HepG2 (cell line): ENCODE measurements around the gene CHCHD6. TPM values are rescaled to one million over a fixed set of nuclear protein-coding genes. Genes with fewer than 3 reads are reported as not detected.

Experiments
- ATAC-seq: fragments of 200-7000 bp; cut with Tn5 transposase; 3 replicates; pipeline ENCODE4 v1.9.1; 2020; ENCODE audit warnings: mild to moderate bottlenecking, moderate library complexity
- BruUV-seq: library from RNA; stranded (reverse); fragments of 400-500 nt; replicated peaks from 2 replicates; lab custom pipeline; 2021; lab: Mats Ljungman, UMichigan
- CTCF ChIA-PET: fragments of 300-600 bp; formaldehyde crosslinking; extraction: SDS; loops from one replicate; lab custom pipeline; 2021; ENCODE audit warnings: low total read pairs, inconsistent platforms, low intra/inter-chr PET ratio; lab: Yijun Ruan, JAX
- POLR2A ChIA-PET: fragments of 350-600 bp; sonication (Branson Sonifier 250); formaldehyde crosslinking; loops from one replicate; lab custom pipeline; 2020; ENCODE audit warnings: antibody characterized with exemption, inconsistent platforms; lab: Yijun Ruan, JAX
- DNase-seq: peaks from one replicate; pipeline ENCODE4 v3.0.0-alpha.2; 2015; ENCODE audit warnings: low spot score
- FAIRE-seq: peaks from 3 replicates; lab custom pipeline; 2011; peaks lifted over from hg19 to GRCh38; lab: Jason Lieb, UNC
- H2AFZ ChIP-seq: one replicate; pipeline ENCODE4 v1.6.1; 2011; ENCODE audit warnings: low read length, inconsistent platforms
- H3K27ac ChIP-seq: fragments of 300-600 bp; 3 replicates; pipeline ENCODE4 v1.8.0; 2011; ENCODE audit warnings: mixed run types, mild to moderate bottlenecking, mixed read lengths, low read length, inconsistent platforms; ENCODE audit not compliant: insufficient read depth; ENCODE audit errors: extremely low read length
- H3K27me3 ChIP-seq, 2 experiments: fragments of 200-600 bp in 1 of 2; 2 replicates in 1 of 2; 3 replicates in 1 of 2; pipeline versions ENCODE4 v1.6.0 to v1.8.0; 2011; ENCODE audit warnings: low read length in 2 of 2, mild to moderate bottlenecking in 2 of 2, moderate library complexity in 2 of 2, inconsistent platforms in 1 of 2; ENCODE audit not compliant: insufficient read depth in 2 of 2, control insufficient read depth in 1 of 2
- H3K36me3 ChIP-seq, 2 experiments: fragments of 200-600 bp in 1 of 2; replicated peaks in 1 of 2; 2 replicates in 1 of 2; 3 replicates in 1 of 2; pipeline versions ENCODE4 v1.5.1 to v1.8.0; 2011; ENCODE audit warnings: low read length in 2 of 2, inconsistent platforms in 1 of 2; ENCODE audit not compliant: insufficient read depth in 2 of 2, control insufficient read depth in 1 of 2
- H3K4me1 ChIP-seq: 2 replicates; pipeline ENCODE4 v1.5.1; 2012; ENCODE audit warnings: low read length, inconsistent platforms; ENCODE audit not compliant: insufficient read depth
- H3K4me2 ChIP-seq: 2 replicates; pipeline ENCODE4 v1.6.0; 2011; ENCODE audit warnings: low read depth, low read length, inconsistent platforms
- H3K4me3 ChIP-seq, 3 experiments: fragments of 200-600 bp in 1 of 3; sonication (generic), shearing (Covaris generic) in 1 of 3; replicated peaks in 1 of 3; 2 replicates each; pipeline ENCODE4 v1.5.1; 2011 to 2016; ENCODE audit warnings: low read length in 3 of 3, inconsistent platforms in 2 of 3, low read depth in 2 of 3, mild to moderate bottlenecking in 2 of 3, control low read depth in 1 of 3, mixed read lengths in 1 of 3; ENCODE audit not compliant: insufficient read depth in 1 of 3
- H3K79me2 ChIP-seq: one replicate; pipeline ENCODE4 v1.6.1; 2011; ENCODE audit warnings: low read length, inconsistent platforms; ENCODE audit not compliant: insufficient read depth
- H3K9ac ChIP-seq: 2 replicates; pipeline ENCODE4 v1.6.0; 2011; ENCODE audit warnings: mild to moderate bottlenecking, low read depth, low read length, inconsistent platforms; ENCODE audit not compliant: insufficient read depth
- H3K9me3 ChIP-seq: 2 replicates; pipeline ENCODE4 v1.5.1; 2012; ENCODE audit warnings: mild to moderate bottlenecking, low read length
- H4K20me1 ChIP-seq: 2 replicates; pipeline ENCODE4 v1.6.0; 2011; ENCODE audit warnings: inconsistent platforms, mild to moderate bottlenecking, low read length, moderate library complexity; ENCODE audit not compliant: insufficient read depth
- CCDC6 ChIP-seq: sonication (generic); formaldehyde crosslinking; IDR thresholded peaks from 2 replicates; pipeline ENCODE4 v1.8.1; 2022; ENCODE audit warnings: mild to moderate bottlenecking, missing genetic modification reagents, moderate library complexity
- DZIP1 ChIP-seq: sonication (generic); formaldehyde crosslinking; IDR thresholded peaks from 2 replicates; pipeline ENCODE4 v1.5.0; 2020; ENCODE audit warnings: mild to moderate bottlenecking, missing genetic modification reagents
- ETV6 ChIP-seq: sonication (generic); formaldehyde crosslinking; conservative IDR thresholded peaks from 2 replicates; pipeline ENCODE4 v1.4.0; 2020; ENCODE audit warnings: missing genetic modification reagents
- HMGXB3 ChIP-seq: sonication (generic); formaldehyde crosslinking; IDR thresholded peaks from 2 replicates; pipeline ENCODE4 v1.4.0; 2020; ENCODE audit warnings: missing genetic modification reagents, borderline replicate concordance
- TEAD3 ChIP-seq: optimal IDR thresholded peaks from 2 replicates; pipeline ENCODE3; 2016; ENCODE audit warnings: borderline replicate concordance
- TFDP2 ChIP-seq: sonication (generic); formaldehyde crosslinking; IDR thresholded peaks from 2 replicates; pipeline ENCODE4 v1.4.0; 2020; ENCODE audit warnings: missing genetic modification reagents
- THAP8 ChIP-seq: sonication (generic); formaldehyde crosslinking; IDR thresholded peaks from 2 replicates; pipeline ENCODE4 v1.5.1; 2020; ENCODE audit warnings: missing genetic modification reagents, mild to moderate bottlenecking, borderline replicate concordance
- TOPORS ChIP-seq: sonication (generic); formaldehyde crosslinking; IDR thresholded peaks from 2 replicates; pipeline ENCODE4 v1.8.0; 2023; ENCODE audit warnings: mild to moderate bottlenecking, missing genetic modification reagents
- ZNF20 ChIP-seq: sonication (generic); formaldehyde crosslinking; IDR thresholded peaks from 2 replicates; pipeline ENCODE4 v1.4.0; 2020; ENCODE audit warnings: mild to moderate bottlenecking, moderate library complexity, missing genetic modification reagents
- ZNF430 ChIP-seq: sonication (generic); formaldehyde crosslinking; IDR thresholded peaks from 2 replicates; pipeline ENCODE4 v1.9.0; 2021; ENCODE audit warnings: mild to moderate bottlenecking, missing genetic modification reagents
- ZNF878 ChIP-seq: sonication (generic); formaldehyde crosslinking; IDR thresholded peaks from 2 replicates; pipeline ENCODE4 v1.8.1; 2023; ENCODE audit warnings: mild to moderate bottlenecking, missing genetic modification reagents, moderate library complexity
- WGBS: methylation state at CpG from one replicate; pipeline ENCODE4 v1.1.6; 2017; ENCODE audit warnings: low lambda C conversion rate; 5-methylcytosine and 5-hydroxymethylcytosine counted together
- in situ Hi-C: cut with HindIII; loops from 2 replicates; pipeline ENCODE4 v1.10.0; 2017; ENCODE audit warnings: low pct_unique_long_range_greater_than_20kb; ENCODE audit not compliant: extremely low pct_ligation_motif_present
- intact Hi-C: fragments of 100-400 bp; cut with micrococcal nuclease; formaldehyde crosslinking; loops from one replicate; pipeline ENCODE4 v1.10.0; 2022; ENCODE audit not compliant: unreplicated experiment
- polyA plus RNA-seq, 8 experiments: library from polyadenylated mRNA; depleted of rRNA in 3 of 8; stranded (reverse) in 7 of 8; unstranded in 1 of 8; fragments of >200 nt; fragmentation: Illumina TruSeq in 4 of 8; extraction: Trizol in 4 of 8; gene quantifications; 2 replicates each; pipeline versions ENCODE4 v1.2.1 to v1.2.3, GENCODE V29; 2011 to 2016; ENCODE audit warnings: low read depth in 4 of 8, missing spikeins in 1 of 8, mixed read lengths in 1 of 8; ENCODE audit not compliant: insufficient read depth in 1 of 8
- total RNA-seq, 5 experiments: library from RNA; depleted of rRNA; stranded (reverse); fragments of >200 nt; fragmentation: Illumina TruSeq; extraction: Trizol; gene quantifications; 2 replicates each; pipeline ENCODE4 v1.2.3, GENCODE V29; 2016; ENCODE audit warnings: low read depth in 1 of 5
- TF ChIP-seq, protein P1 (sequence below): sonication (generic); formaldehyde crosslinking; IDR thresholded peaks from 2 replicates; pipeline ENCODE4 v1.4.0; 2020; ENCODE audit warnings: missing genetic modification reagents, borderline replicate concordance

Gene CHCHD6
- total and polyA plus RNA-seq, 2 of the 13 experiments (the other 11 are each of a cell fraction or from before 2014, with no cell fraction given) = 20.3 to 20.8 TPM

GRCh38 chr3:126995254-126995780, 291.3 kb downstream of the CHCHD6 start (continued):
- TF ChIP-seq ZNF430 (CRISPR knock-in tag) = no peak
- no peak for TF ChIP-seq CCDC6
- TF ChIP-seq ETV6 (CRISPR knock-in tag) = no peak
- TF ChIP-seq DZIP1 = no peak
- no peak for TF ChIP-seq ZNF878 (CRISPR knock-in tag)
- no peak for TF ChIP-seq TFDP2 (CRISPR knock-in tag)
- TF ChIP-seq, all 625 proteins: peak for 0

DNA sequence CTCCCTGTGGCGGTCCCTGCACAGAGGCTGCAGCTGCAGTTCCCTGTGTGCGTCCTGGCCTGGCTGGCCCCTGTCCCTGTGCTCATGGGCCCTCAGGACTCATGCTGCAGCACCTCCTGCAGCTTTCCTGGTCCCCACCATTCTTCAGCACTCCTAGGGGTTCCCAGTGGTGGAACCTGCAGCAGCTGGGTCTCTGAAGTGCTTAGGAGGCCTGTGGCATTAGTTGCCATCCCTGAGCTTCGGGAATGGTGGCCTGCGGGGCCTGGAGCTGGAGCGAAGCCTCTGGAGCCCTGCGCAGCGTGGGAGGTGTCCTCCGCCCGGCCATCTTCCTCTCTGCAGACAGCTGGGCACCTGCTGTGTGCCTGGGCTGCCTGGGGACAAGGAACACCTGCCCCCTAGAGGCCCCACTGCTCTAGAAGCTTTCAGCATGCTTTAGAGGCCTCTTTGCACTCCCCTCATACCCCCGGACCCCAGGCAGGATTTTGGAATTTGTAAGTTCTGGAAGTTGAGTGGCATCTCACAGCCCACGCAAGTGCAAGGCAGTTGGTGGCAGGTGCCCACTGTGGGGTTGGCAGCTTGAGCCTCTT, 292.0 kb downstream of the CHCHD6 start:
- ATAC-seq = no peak
- POLR2A ChIA-PET = no interaction called here
- no peak overlapping the region for H3K4me3 ChIP-seq
- H3K36me3 ChIP-seq = peaks cover 0 to 14% of the 10 kb centered on the region in 2 experiments; a peak in 2 of 5 replicates
- no peak overlapping the region for H2AFZ ChIP-seq
- no peak overlapping the region for H3K4me2 ChIP-seq
- BruUV-seq = no TSS peak
- no peaks in the 10 kb centered on the region for H3K9me3 ChIP-seq
- CTCF ChIA-PET = no interaction called here
- peaks cover 2% of the 10 kb centered on the region; the same call in 1 of the 2 replicates for H4K20me1 ChIP-seq
- no peaks in the 10 kb centered on the region; a peak in 1 of 5 replicates for H3K27me3 ChIP-seq
- in situ Hi-C loops = no loop called here
- FAIRE-seq = no peak
- no peaks in the 10 kb centered on the region for H3K79me2 ChIP-seq
- H3K4me1 ChIP-seq = no peaks in the 10 kb centered on the region
- 94% methylated on average over 2 of the region's 11 CpGs for whole genome bisulfite sequencing
- intact Hi-C loops = no loop called here
- H3K27ac ChIP-seq = no peak overlapping the region
- no peak for DNase-seq
- no peak overlapping the region for H3K9ac ChIP-seq
- TF ChIP-seq ZNF20 (CRISPR knock-in tag) (no peak), THAP8 (CRISPR knock-in tag) (no peak), TEAD3 (CRISPR knock-in tag) (no peak), TOPORS (CRISPR knock-in tag) (no peak), HMGXB3 (CRISPR knock-in tag) (no peak)
- TF ChIP-seq, protein P1, sequence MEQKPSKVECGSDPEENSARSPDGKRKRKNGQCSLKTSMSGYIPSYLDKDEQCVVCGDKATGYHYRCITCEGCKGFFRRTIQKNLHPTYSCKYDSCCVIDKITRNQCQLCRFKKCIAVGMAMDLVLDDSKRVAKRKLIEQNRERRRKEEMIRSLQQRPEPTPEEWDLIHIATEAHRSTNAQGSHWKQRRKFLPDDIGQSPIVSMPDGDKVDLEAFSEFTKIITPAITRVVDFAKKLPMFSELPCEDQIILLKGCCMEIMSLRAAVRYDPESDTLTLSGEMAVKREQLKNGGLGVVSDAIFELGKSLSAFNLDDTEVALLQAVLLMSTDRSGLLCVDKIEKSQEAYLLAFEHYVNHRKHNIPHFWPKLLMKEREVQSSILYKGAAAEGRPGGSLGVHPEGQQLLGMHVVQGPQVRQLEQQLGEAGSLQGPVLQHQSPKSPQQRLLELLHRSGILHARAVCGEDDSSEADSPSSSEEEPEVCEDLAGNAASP (CRISPR knock-in tag) = no peak
